ENCODE data around the gene ZCCHC24. TPM values are rescaled to one million over a fixed set of nuclear protein-coding genes. Genes with fewer than 3 reads are reported as not detected.

The ZCCHC24 gene
- total RNA-seq, 1 donor from 2014 or later, result 31.8 TPM

DNA sequence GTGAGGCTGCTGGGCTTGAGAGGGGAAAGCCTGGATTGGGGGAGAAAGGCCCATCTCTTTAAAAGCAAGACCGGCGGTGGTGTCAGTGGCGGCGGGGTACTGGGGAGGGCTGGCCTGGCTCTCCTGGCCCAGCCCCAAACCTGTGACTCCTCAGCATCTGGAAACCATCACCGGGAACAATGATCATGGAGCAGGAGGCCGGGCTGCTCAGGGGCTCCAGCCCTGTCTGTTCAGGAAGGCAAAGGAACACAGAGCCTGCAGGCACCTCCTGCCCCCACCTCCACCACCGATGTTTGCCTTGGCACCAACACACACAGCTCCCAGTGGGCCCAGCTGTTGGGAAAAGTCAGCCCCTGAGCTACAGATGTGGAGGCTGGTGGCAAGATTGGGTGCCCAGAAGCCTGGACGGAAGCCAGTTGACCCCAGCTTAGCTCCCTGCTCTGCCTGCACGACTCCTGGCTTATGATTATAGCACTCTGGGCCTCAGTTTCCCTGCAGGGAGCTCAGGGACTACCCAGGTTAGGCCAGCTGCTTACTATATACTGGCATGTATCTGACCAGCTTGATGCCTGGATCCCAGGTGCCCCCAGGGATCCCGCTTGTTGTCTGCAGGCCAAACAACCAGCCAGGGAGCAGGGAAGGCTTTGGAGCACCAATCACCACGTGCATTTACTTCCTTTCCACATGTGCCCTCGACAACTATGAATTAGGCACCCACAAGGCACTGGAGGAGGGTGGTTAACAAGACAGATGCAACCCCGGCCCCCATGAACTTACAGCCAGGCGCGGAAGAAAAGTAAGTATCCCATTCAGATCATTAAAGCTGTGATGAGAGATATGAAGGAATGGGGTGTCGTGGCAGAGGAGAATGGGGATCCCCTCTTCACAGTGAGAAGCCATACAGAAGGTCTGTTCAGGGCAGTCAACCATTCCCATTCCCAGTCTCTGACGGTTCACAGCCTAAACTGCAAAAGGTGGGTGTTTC is 37.3 kb downstream of the ZCCHC24 start:
- no peak for DNase-seq (ENCODE audit: low spot score in 2 of 2, unreplicated experiment in 2 of 2)
- no peaks in the 10 kb centered on the region for H3K27me3 Mint-ChIP-seq (ENCODE audit: low read depth)
- H3K9me3 Mint-ChIP-seq, result no peaks in the 10 kb centered on the region
- no peak overlapping the region for H3K4me3 Mint-ChIP-seq
- no peaks in the 10 kb centered on the region for H3K36me3 Mint-ChIP-seq
- H3K4me1 Mint-ChIP-seq, result peaks cover 49% of the 10 kb centered on the region
- H3K27ac Mint-ChIP-seq, result peak overlapping the region; percentile 53
- TF ChIP-seq, protein P1, sequence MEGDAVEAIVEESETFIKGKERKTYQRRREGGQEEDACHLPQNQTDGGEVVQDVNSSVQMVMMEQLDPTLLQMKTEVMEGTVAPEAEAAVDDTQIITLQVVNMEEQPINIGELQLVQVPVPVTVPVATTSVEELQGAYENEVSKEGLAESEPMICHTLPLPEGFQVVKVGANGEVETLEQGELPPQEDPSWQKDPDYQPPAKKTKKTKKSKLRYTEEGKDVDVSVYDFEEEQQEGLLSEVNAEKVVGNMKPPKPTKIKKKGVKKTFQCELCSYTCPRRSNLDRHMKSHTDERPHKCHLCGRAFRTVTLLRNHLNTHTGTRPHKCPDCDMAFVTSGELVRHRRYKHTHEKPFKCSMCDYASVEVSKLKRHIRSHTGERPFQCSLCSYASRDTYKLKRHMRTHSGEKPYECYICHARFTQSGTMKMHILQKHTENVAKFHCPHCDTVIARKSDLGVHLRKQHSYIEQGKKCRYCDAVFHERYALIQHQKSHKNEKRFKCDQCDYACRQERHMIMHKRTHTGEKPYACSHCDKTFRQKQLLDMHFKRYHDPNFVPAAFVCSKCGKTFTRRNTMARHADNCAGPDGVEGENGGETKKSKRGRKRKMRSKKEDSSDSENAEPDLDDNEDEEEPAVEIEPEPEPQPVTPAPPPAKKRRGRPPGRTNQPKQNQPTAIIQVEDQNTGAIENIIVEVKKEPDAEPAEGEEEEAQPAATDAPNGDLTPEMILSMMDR (IDR thresholded peaks at IDR 0.05; ENCODE audit: unreplicated experiment), result no peak

DNA sequence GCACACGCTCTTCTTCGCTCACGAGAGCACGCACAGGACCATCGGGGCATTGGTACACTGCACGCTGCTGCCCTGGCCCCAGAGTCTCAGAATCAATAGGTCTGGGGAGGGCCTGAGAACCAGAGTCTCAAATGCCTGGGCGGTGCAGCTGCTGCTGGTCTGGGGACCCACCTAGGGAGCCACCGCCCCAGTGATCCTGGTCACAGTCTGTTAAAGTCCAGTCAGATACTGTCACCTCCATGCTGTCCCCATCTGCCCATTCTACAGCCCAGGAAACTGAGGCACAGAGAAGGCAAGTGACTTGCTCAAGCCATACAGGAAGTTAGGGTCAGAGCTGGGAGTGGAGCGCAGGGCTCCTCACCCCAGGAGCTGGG is 38.0 kb downstream of the ZCCHC24 start:
- H3K36me3 Mint-ChIP-seq, result no peaks in the 10 kb centered on the region
- DNase-seq (ENCODE audit: low spot score in 2 of 2, unreplicated experiment in 2 of 2), result no peak
- no peaks in the 10 kb centered on the region for H3K27me3 Mint-ChIP-seq (ENCODE audit: low read depth)
- TF ChIP-seq, protein P1 (IDR thresholded peaks at IDR 0.05; ENCODE audit: unreplicated experiment), result no peak
- H3K4me1 Mint-ChIP-seq, result peaks cover 56% of the 10 kb centered on the region
- H3K4me3 Mint-ChIP-seq, result no peak overlapping the region
- H3K27ac Mint-ChIP-seq, result peak overlapping the region; percentile 53
- no peaks in the 10 kb centered on the region for H3K9me3 Mint-ChIP-seq

DNA sequence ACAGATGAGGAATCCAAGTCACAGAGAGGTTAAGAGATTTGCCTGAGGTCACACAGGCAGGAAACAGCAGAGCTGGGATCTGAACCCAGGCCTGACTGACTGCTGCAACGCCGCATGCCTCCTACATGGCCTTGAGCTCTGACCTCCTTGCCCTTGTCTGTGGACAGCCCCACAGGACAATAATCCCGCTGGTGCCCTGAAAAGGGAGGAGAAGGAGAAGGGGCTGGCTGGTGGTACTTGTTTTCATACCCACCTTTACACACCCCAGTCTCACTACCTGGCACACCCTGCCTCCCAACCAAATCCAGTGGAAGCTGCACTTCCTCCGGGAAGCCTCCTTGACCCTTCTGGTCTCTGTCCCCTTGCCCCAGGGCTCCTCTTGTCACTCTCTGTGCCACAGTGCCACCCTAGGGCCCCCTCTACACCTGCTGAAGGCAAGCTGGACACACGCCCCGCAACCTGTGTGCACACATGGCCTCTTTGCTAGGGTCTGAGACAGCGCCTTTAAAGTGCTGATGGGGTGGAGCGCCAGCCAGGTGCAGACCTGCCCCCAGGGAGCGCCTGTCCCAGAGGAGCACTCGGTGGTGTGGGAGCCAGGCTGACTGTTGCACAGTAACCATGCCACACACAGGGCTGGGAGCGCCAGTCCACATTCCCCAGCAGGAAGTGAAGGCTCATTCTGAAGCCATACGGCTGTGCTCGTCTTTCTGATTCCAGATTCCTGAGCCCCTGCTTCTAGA is 38.6 kb downstream of the ZCCHC24 start:
- Mint-ChIP-seq H3K27me3 (ENCODE audit: low read depth) (no peaks in the 10 kb centered on the region), H3K27ac (peak overlapping the region; percentile 85), H3K4me1 (peaks cover 57% of the 10 kb centered on the region), H3K9me3 (no peaks in the 10 kb centered on the region), H3K4me3 (no peak overlapping the region), H3K36me3 (no peaks in the 10 kb centered on the region)
- no peak for DNase-seq (ENCODE audit: low spot score in 2 of 2, unreplicated experiment in 2 of 2)
- TF ChIP-seq, protein P1 (IDR thresholded peaks at IDR 0.05; ENCODE audit: unreplicated experiment), result no peak

DNA sequence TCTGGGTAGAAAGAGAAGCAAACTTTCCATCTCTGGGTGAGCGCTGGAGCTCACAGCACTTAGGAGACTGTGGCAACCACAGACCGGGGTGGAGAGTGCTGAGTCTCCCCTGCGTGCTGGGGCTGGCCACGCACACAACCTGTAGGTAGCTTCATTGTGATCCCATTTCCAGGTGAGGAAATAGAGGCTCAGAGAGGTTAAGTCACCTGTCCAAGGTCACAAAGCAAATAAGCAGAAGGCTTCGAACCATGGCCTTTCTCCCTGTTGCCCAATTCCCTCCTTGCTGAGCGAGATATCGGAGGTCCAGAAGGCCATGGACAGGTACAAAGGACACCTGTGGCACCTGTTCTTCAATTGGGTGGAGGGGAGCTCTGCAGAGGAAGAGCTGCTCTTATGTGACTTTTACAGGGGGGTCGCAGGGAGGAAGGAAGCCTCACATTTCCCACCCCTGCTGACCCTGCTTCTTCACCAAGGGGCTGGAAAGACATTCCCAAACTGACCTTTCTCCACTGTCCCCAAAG is 39.4 kb downstream of the ZCCHC24 start:
- Mint-ChIP-seq H3K27ac (peak overlapping the region; percentile 85), H3K27me3 (ENCODE audit: low read depth) (no peaks in the 10 kb centered on the region), H3K4me1 (peaks cover 60% of the 10 kb centered on the region), H3K36me3 (no peaks in the 10 kb centered on the region), H3K9me3 (no peaks in the 10 kb centered on the region), H3K4me3 (no peak overlapping the region)
- no peak for DNase-seq (ENCODE audit: low spot score in 2 of 2, unreplicated experiment in 2 of 2)
- TF ChIP-seq, protein P1 (IDR thresholded peaks at IDR 0.05; ENCODE audit: unreplicated experiment), result no peak

DNA sequence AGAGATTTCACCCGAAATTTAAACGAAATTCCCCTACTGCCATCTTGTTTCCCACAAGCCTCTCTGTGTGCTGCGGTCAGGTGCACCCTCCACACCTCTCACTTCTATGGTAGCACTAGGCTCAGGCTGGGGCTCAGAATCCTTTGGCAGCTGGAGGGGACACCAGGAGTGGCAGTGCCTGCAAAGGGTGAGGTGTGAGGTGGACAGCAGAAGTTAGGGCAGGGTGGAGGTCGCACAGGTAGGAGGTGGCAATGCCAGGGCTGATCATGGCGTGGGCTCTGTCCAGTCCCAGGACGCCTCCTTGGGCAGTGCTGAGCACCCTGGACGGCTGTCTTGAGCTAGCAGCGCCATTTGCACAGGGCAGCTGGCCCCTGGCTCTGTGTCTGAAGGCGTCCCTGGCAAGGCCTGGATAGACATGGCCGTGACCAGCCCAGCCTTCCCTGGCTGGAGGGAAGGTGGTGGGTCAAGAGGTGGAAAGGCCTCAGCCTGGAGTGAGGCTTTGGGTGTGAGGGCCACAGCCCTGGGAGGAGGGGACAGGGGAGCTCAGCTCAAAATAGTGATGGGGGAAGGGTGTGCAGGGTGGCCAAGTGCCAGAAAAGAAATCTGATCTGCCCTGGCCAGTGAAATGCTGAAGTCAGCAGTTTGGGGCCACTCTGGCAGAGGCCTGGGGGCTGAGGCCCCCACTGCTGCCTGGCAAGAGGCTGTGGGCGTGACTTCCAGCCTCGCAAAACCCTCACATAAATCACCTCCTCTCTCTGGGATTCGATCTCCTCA is 40.0 kb downstream of the ZCCHC24 start:
- no peak overlapping the region for H3K4me3 Mint-ChIP-seq
- peak overlapping the region; percentile 85 for H3K27ac Mint-ChIP-seq
- H3K9me3 Mint-ChIP-seq, result no peaks in the 10 kb centered on the region
- no peaks in the 10 kb centered on the region for H3K27me3 Mint-ChIP-seq (ENCODE audit: low read depth)
- TF ChIP-seq, protein P1 (IDR thresholded peaks at IDR 0.05; ENCODE audit: unreplicated experiment), result no peak
- DNase-seq (ENCODE audit: low spot score in 2 of 2, unreplicated experiment in 2 of 2), result no peak
- no peaks in the 10 kb centered on the region for H3K36me3 Mint-ChIP-seq
- H3K4me1 Mint-ChIP-seq, result peaks cover 61% of the 10 kb centered on the region
